ENCODE data around the gene KCNK10.

DNA sequence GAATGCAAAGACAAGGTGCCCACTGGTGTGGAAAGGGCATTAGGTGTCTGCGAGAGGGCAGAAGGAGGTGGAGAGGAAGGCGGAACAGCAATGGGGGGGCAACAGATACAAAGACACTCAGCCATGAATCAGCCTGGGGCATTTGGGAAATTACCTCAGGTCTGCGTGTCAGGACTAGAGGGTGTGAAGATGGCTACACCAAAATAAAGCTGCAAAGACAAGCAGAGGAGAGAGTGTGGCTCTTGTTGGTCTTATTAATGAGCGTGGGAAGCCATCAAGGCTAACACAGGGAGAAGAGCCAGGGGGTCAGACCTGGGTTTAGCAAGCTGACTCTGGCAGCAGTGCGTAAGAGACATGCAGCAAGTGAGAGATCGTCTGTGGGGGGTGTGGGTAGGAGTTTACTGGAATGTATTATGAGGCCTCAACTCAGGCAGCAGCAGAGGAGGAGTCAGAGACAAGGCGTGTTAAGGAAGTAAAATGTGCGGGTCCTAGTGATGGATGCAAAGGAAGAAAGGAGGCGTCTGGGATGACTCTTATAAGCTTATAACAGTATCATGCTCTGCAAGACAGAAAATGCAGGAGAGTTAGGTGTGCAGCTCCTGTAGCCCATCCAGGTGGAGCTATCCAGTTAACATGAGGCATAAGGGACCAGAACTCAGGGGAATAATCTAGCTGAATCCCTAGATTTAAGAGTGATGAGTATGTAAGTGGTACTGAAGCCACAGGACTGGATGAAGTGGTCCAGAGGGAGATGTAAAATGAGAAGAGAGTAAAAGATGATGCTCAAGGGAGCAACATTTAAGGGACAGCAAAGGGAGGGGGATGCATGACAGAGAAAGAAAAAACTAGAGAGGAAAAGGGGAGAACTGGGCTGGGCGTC lies 50.4 kb downstream of the KCNK10 start:
- TF ChIP-seq, protein P1, sequence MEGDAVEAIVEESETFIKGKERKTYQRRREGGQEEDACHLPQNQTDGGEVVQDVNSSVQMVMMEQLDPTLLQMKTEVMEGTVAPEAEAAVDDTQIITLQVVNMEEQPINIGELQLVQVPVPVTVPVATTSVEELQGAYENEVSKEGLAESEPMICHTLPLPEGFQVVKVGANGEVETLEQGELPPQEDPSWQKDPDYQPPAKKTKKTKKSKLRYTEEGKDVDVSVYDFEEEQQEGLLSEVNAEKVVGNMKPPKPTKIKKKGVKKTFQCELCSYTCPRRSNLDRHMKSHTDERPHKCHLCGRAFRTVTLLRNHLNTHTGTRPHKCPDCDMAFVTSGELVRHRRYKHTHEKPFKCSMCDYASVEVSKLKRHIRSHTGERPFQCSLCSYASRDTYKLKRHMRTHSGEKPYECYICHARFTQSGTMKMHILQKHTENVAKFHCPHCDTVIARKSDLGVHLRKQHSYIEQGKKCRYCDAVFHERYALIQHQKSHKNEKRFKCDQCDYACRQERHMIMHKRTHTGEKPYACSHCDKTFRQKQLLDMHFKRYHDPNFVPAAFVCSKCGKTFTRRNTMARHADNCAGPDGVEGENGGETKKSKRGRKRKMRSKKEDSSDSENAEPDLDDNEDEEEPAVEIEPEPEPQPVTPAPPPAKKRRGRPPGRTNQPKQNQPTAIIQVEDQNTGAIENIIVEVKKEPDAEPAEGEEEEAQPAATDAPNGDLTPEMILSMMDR (IDR thresholded peaks at IDR 0.05; ENCODE audit: poor library complexity) = no peak
- TF ChIP-seq EZH2phosphoT487 (IDR thresholded peaks at IDR 0.05; ENCODE audit: low read depth, severe bottlenecking, unreplicated experiment) (no peak), EZH2 (IDR thresholded peaks at IDR 0.05; ENCODE audit: borderline replicate concordance) (no peak)
